ENCODE measurements around the gene DNAJC4.

The DNAJC4 gene

GRCh38 chr11:64210301-64211020 lies 19.9 kb upstream of the DNAJC4 start:
- H3K4me3 ChIP-seq (ENCODE audit: low read depth in 1 of 2, low read length in 2 of 2): no peak overlapping the region
- H3K9me3 ChIP-seq (ENCODE audit: control insufficient read depth in 1 of 2, low read length in 2 of 2): no peaks in the 10 kb centered on the region
- peaks cover 0 to 5% of the 10 kb centered on the region in 2 donors for H3K4me1 ChIP-seq (ENCODE audit: control insufficient read depth in 1 of 2, insufficient read depth in 2 of 2, low read length in 2 of 2)
- H3K27ac ChIP-seq (ENCODE audit: low read length): no peak overlapping the region
- H3K27me3 ChIP-seq (ENCODE audit: low read depth, low read length): no peaks in the 10 kb centered on the region
- peaks cover 0 to 15% of the 10 kb centered on the region in 2 donors for H3K36me3 ChIP-seq (ENCODE audit: control insufficient read depth in 1 of 2, insufficient read depth in 2 of 2, low read length in 2 of 2)

- Histone ChIP-seq H3K4me1 (ENCODE audit: control insufficient read depth in 1 of 2, insufficient read depth in 2 of 2, low read length in 2 of 2) (peaks cover 0 to 5% of the 10 kb centered on the region in 2 donors), H3K36me3 (ENCODE audit: control insufficient read depth in 1 of 2, insufficient read depth in 2 of 2, low read length in 2 of 2) (peaks cover 0 to 8% of the 10 kb centered on the region in 2 donors), H3K9me3 (ENCODE audit: control insufficient read depth in 1 of 2, low read length in 2 of 2) (no peaks in the 10 kb centered on the region), H3K4me3 (ENCODE audit: low read depth in 1 of 2, low read length in 2 of 2) (no peak overlapping the region), H3K27me3 (ENCODE audit: low read depth, low read length) (no peaks in the 10 kb centered on the region), H3K27ac (ENCODE audit: low read length) (no peak overlapping the region)
Observed at GRCh38 chr11:64211181-64211872, 19.0 kb upstream of the DNAJC4 start.

GRCh38 chr11:64216879-64217278 lies 13.5 kb upstream of the DNAJC4 start:
- Histone ChIP-seq H3K4me3 (ENCODE audit: low read depth in 1 of 2, low read length in 2 of 2) (no peak overlapping the region), H3K27ac (ENCODE audit: low read length) (no peak overlapping the region), H3K9me3 (ENCODE audit: control insufficient read depth in 1 of 2, low read length in 2 of 2) (no peaks in the 10 kb centered on the region), H3K4me1 (ENCODE audit: control insufficient read depth in 1 of 2, insufficient read depth in 2 of 2, low read length in 2 of 2) (no peaks in the 10 kb centered on the region), H3K27me3 (ENCODE audit: low read depth, low read length) (no peaks in the 10 kb centered on the region), H3K36me3 (ENCODE audit: control insufficient read depth in 1 of 2, insufficient read depth in 2 of 2, low read length in 2 of 2) (peaks cover 3 to 16% of the 10 kb centered on the region in 2 donors)

- Histone ChIP-seq H3K9me3 (ENCODE audit: control insufficient read depth in 1 of 2, low read length in 2 of 2) (no peaks in the 10 kb centered on the region), H3K36me3 (ENCODE audit: control insufficient read depth in 1 of 2, insufficient read depth in 2 of 2, low read length in 2 of 2) (peaks cover 3 to 16% of the 10 kb centered on the region in 2 donors), H3K4me1 (ENCODE audit: control insufficient read depth in 1 of 2, insufficient read depth in 2 of 2, low read length in 2 of 2) (no peaks in the 10 kb centered on the region), H3K4me3 (ENCODE audit: low read depth in 1 of 2, low read length in 2 of 2) (no peak overlapping the region), H3K27ac (ENCODE audit: low read length) (no peak overlapping the region), H3K27me3 (ENCODE audit: low read depth, low read length) (no peaks in the 10 kb centered on the region)
Observed at GRCh38 chr11:64218628-64219353, 11.6 kb upstream of the DNAJC4 start.

- no peaks in the 10 kb centered on the region for H3K27me3 ChIP-seq (ENCODE audit: low read depth, low read length)
- H3K4me1 ChIP-seq (ENCODE audit: control insufficient read depth in 1 of 2, insufficient read depth in 2 of 2, low read length in 2 of 2): no peaks in the 10 kb centered on the region
- no peak overlapping the region for H3K27ac ChIP-seq (ENCODE audit: low read length)
- no peaks in the 10 kb centered on the region for H3K9me3 ChIP-seq (ENCODE audit: control insufficient read depth in 1 of 2, low read length in 2 of 2)
- peaks cover 3 to 16% of the 10 kb centered on the region in 2 donors for H3K36me3 ChIP-seq (ENCODE audit: control insufficient read depth in 1 of 2, insufficient read depth in 2 of 2, low read length in 2 of 2)
- no peak overlapping the region for H3K4me3 ChIP-seq (ENCODE audit: low read depth in 1 of 2, low read length in 2 of 2)
Observed at GRCh38 chr11:64219354-64219684, 11.0 kb upstream of the DNAJC4 start.

- H3K36me3 ChIP-seq (ENCODE audit: control insufficient read depth in 1 of 2, insufficient read depth in 2 of 2, low read length in 2 of 2): peaks cover 3 to 16% of the 10 kb centered on the region in 2 donors
- no peak overlapping the region for H3K4me3 ChIP-seq (ENCODE audit: low read depth in 1 of 2, low read length in 2 of 2)
- no peak overlapping the region for H3K27ac ChIP-seq (ENCODE audit: low read length)
- no peaks in the 10 kb centered on the region for H3K27me3 ChIP-seq (ENCODE audit: low read depth, low read length)
- no peaks in the 10 kb centered on the region for H3K4me1 ChIP-seq (ENCODE audit: control insufficient read depth in 1 of 2, insufficient read depth in 2 of 2, low read length in 2 of 2)
- H3K9me3 ChIP-seq (ENCODE audit: control insufficient read depth in 1 of 2, low read length in 2 of 2): no peaks in the 10 kb centered on the region
Observed at GRCh38 chr11:64219755-64220154, 10.6 kb upstream of the DNAJC4 start.

- H3K27me3 ChIP-seq (ENCODE audit: low read depth, low read length): no peaks in the 10 kb centered on the region
- H3K36me3 ChIP-seq (ENCODE audit: control insufficient read depth in 1 of 2, insufficient read depth in 2 of 2, low read length in 2 of 2): peaks cover 3 to 16% of the 10 kb centered on the region in 2 donors
- H3K27ac ChIP-seq (ENCODE audit: low read length): no peak overlapping the region
- peaks cover 0 to 4% of the 10 kb centered on the region in 2 donors for H3K4me1 ChIP-seq (ENCODE audit: control insufficient read depth in 1 of 2, insufficient read depth in 2 of 2, low read length in 2 of 2)
- H3K4me3 ChIP-seq (ENCODE audit: low read depth in 1 of 2, low read length in 2 of 2): no peak overlapping the region
- H3K9me3 ChIP-seq (ENCODE audit: control insufficient read depth in 1 of 2, low read length in 2 of 2): no peaks in the 10 kb centered on the region
Observed at GRCh38 chr11:64220271-64220670, 10.1 kb upstream of the DNAJC4 start.

GRCh38 chr11:64220798-64221197 lies 9.6 kb upstream of the DNAJC4 start:
- Histone ChIP-seq H3K4me1 (ENCODE audit: control insufficient read depth in 1 of 2, insufficient read depth in 2 of 2, low read length in 2 of 2) (peaks cover 0 to 8% of the 10 kb centered on the region in 2 donors), H3K9me3 (ENCODE audit: control insufficient read depth in 1 of 2, low read length in 2 of 2) (no peaks in the 10 kb centered on the region), H3K27me3 (ENCODE audit: low read depth, low read length) (no peaks in the 10 kb centered on the region), H3K36me3 (ENCODE audit: control insufficient read depth in 1 of 2, insufficient read depth in 2 of 2, low read length in 2 of 2) (peaks cover 3 to 16% of the 10 kb centered on the region in 2 donors), H3K27ac (ENCODE audit: low read length) (no peak overlapping the region), H3K4me3 (ENCODE audit: low read depth in 1 of 2, low read length in 2 of 2) (no peak overlapping the region)

GRCh38 chr11:64222651-64223000 lies 7.7 kb upstream of the DNAJC4 start:
- peaks cover 3 to 16% of the 10 kb centered on the region in 2 donors for H3K36me3 ChIP-seq (ENCODE audit: control insufficient read depth in 1 of 2, insufficient read depth in 2 of 2, low read length in 2 of 2)
- H3K27me3 ChIP-seq (ENCODE audit: low read depth, low read length): no peaks in the 10 kb centered on the region
- no peak overlapping the region for H3K4me3 ChIP-seq (ENCODE audit: low read depth in 1 of 2, low read length in 2 of 2)
- H3K9me3 ChIP-seq (ENCODE audit: control insufficient read depth in 1 of 2, low read length in 2 of 2): no peaks in the 10 kb centered on the region
- H3K27ac ChIP-seq (ENCODE audit: low read length): no peak overlapping the region
- H3K4me1 ChIP-seq (ENCODE audit: control insufficient read depth in 1 of 2, insufficient read depth in 2 of 2, low read length in 2 of 2): peaks cover 0 to 20% of the 10 kb centered on the region in 2 donors

- H3K36me3 ChIP-seq (ENCODE audit: control insufficient read depth in 1 of 2, insufficient read depth in 2 of 2, low read length in 2 of 2): peaks cover 3 to 16% of the 10 kb centered on the region in 2 donors
- H3K4me3 ChIP-seq (ENCODE audit: low read depth in 1 of 2, low read length in 2 of 2): no peak overlapping the region
- H3K4me1 ChIP-seq (ENCODE audit: control insufficient read depth in 1 of 2, insufficient read depth in 2 of 2, low read length in 2 of 2): peaks cover 0 to 22% of the 10 kb centered on the region in 2 donors
- H3K27ac ChIP-seq (ENCODE audit: low read length): no peak overlapping the region
- no peaks in the 10 kb centered on the region for H3K9me3 ChIP-seq (ENCODE audit: control insufficient read depth in 1 of 2, low read length in 2 of 2)
- no peaks in the 10 kb centered on the region for H3K27me3 ChIP-seq (ENCODE audit: low read depth, low read length)
Observed at GRCh38 chr11:64223001-64223651, 7.2 kb upstream of the DNAJC4 start.

All from muscle layer of duodenum (tissue), 2 donors.